PC-9 (cell line): ENCODE data around the gene CYP11A1.

Experiments
- EZH2 ChIP-seq: fragments of 200-600 bp; sonication (generic); IDR thresholded peaks from 2 replicates; pipeline ENCODE4 v1.8.0; 2017; ENCODE audit warnings: antibody characterized with exemption, low read depth
- TF ChIP-seq, protein P1 (sequence below): fragments of 200-600 bp; sonication (generic); conservative IDR thresholded peaks from 2 replicates; pipeline ENCODE4 v1.6.1; 2017; ENCODE audit warnings: mixed run types, antibody characterized with exemption, mild to moderate bottlenecking, moderate library complexity

DNA sequence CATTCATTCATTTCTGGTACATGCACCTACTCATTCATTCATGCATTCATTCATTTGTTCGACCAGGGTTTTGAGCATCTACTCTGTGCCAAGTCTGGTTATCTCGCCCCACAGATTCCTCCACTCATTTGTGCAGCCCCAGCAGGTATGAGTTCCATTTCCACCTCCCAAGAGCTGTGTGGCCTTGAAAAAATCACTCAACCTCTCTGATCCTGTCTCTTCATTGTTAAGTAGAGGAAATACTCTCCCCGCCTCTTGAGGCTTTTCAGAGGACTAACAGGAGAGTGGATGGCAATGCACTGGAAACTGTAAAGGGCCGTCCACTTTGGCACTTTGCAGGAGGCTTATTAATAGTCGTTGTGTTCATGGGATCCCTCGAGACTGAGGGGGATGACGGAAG, 61.8 kb downstream of the CYP11A1 start:
- TF ChIP-seq, protein P1, sequence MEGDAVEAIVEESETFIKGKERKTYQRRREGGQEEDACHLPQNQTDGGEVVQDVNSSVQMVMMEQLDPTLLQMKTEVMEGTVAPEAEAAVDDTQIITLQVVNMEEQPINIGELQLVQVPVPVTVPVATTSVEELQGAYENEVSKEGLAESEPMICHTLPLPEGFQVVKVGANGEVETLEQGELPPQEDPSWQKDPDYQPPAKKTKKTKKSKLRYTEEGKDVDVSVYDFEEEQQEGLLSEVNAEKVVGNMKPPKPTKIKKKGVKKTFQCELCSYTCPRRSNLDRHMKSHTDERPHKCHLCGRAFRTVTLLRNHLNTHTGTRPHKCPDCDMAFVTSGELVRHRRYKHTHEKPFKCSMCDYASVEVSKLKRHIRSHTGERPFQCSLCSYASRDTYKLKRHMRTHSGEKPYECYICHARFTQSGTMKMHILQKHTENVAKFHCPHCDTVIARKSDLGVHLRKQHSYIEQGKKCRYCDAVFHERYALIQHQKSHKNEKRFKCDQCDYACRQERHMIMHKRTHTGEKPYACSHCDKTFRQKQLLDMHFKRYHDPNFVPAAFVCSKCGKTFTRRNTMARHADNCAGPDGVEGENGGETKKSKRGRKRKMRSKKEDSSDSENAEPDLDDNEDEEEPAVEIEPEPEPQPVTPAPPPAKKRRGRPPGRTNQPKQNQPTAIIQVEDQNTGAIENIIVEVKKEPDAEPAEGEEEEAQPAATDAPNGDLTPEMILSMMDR, result no peak
- no peak for TF ChIP-seq EZH2
